MM.1S (cell line): ENCODE results near the gene PSMA2.

Experiments
- DNase-seq: peaks from one replicate; pipeline ENCODE4 v3.0.0-alpha.2; 2015
- H2AFZ ChIP-seq: fragments of 300-600 bp; sonication (generic); 2 replicates; pipeline ENCODE4 v1.6.0; 2016; ENCODE audit warnings: antibody characterized with exemption, low read length
- H3F3A ChIP-seq: fragments of 300-600 bp; sonication (generic); 2 replicates; pipeline ENCODE4 v1.6.1; 2016; ENCODE audit warnings: mild to moderate bottlenecking, antibody characterized with exemption, low read length, moderate library complexity, mixed read lengths; ENCODE audit not compliant: insufficient read depth
- H3K27ac ChIP-seq: fragments of 300-600 bp; sonication (generic); 2 replicates; pipeline ENCODE4 v1.5.1; 2016; ENCODE audit warnings: mild to moderate bottlenecking, low read length
- H3K27me3 ChIP-seq: fragments of 300-600 bp; sonication (generic); replicated peaks from 2 replicates; pipeline ENCODE4 v1.6.0; 2016; ENCODE audit warnings: low read length; ENCODE audit not compliant: insufficient read depth
- H3K36me3 ChIP-seq: fragments of 300-600 bp; sonication (generic); replicated peaks from 2 replicates; pipeline ENCODE4 v1.6.1; 2016; ENCODE audit warnings: mild to moderate bottlenecking, low read length, mixed read lengths; ENCODE audit not compliant: insufficient read depth
- H3K4me1 ChIP-seq: fragments of 300-600 bp; sonication (generic); 2 replicates; pipeline ENCODE4 v1.6.1; 2016; ENCODE audit warnings: low read length, mixed read lengths
- H3K4me2 ChIP-seq: fragments of 300-600 bp; sonication (generic); 2 replicates; pipeline ENCODE4 v1.6.0; 2016; ENCODE audit warnings: low read depth, low read length
- H3K4me3 ChIP-seq: fragments of 300-600 bp; sonication (generic); 2 replicates; pipeline ENCODE4 v1.5.1; 2016; ENCODE audit warnings: low read length, mixed read lengths
- H3K79me2 ChIP-seq: fragments of 300-600 bp; sonication (generic); 2 replicates; pipeline ENCODE4 v1.6.1; 2016; ENCODE audit warnings: mixed run types, low read length, mixed read lengths
- H3K9ac ChIP-seq: fragments of 300-600 bp; sonication (generic); 2 replicates; pipeline ENCODE4 v1.6.1; 2016; ENCODE audit warnings: low read length, mixed read lengths
- H3K9me2 ChIP-seq: fragments of 300-600 bp; sonication (generic); replicated peaks from 2 replicates; pipeline ENCODE4 v1.6.1; 2016; ENCODE audit warnings: mild to moderate bottlenecking, low read length, mixed read lengths; ENCODE audit not compliant: insufficient read depth
- H3K9me3 ChIP-seq: fragments of 300-600 bp; sonication (generic); replicated peaks from 2 replicates; pipeline ENCODE4 v1.6.1; 2016; ENCODE audit warnings: mild to moderate bottlenecking, low read length, mixed read lengths; ENCODE audit not compliant: insufficient read depth
- H4K20me1 ChIP-seq: fragments of 300-600 bp; sonication (generic); 2 replicates; pipeline ENCODE4 v1.6.1; 2016; ENCODE audit warnings: mild to moderate bottlenecking, low read length, moderate library complexity, mixed read lengths; ENCODE audit not compliant: insufficient read depth
- EZH2 ChIP-seq: fragments of 300-600 bp; sonication (generic); optimal IDR thresholded peaks from 2 replicates; pipeline ENCODE3; 2017; ENCODE audit warnings: low read depth, mild to moderate bottlenecking, antibody characterized with exemption, low read length, mixed read lengths
- EZH2phosphoT487 ChIP-seq: fragments of 300-600 bp; sonication (generic); IDR thresholded peaks from 2 replicates; pipeline ENCODE4 v1.6.1; 2018; ENCODE audit warnings: antibody characterized with exemption, low read length
- TF ChIP-seq, protein P1 (sequence below): fragments of 300-600 bp; sonication (generic); IDR thresholded peaks from 2 replicates; pipeline ENCODE4 v1.5.1; 2016; ENCODE audit warnings: antibody characterized with exemption, low read length, mixed read lengths

The PSMA2 gene

GRCh38 chr7:42925630-42926029, 6.3 kb downstream of the PSMA2 start:
- no peak overlapping the region for H3K9ac ChIP-seq
- H3F3A ChIP-seq = no peaks in the 10 kb centered on the region
- no peak for TF ChIP-seq EZH2
- TF ChIP-seq, protein P1, sequence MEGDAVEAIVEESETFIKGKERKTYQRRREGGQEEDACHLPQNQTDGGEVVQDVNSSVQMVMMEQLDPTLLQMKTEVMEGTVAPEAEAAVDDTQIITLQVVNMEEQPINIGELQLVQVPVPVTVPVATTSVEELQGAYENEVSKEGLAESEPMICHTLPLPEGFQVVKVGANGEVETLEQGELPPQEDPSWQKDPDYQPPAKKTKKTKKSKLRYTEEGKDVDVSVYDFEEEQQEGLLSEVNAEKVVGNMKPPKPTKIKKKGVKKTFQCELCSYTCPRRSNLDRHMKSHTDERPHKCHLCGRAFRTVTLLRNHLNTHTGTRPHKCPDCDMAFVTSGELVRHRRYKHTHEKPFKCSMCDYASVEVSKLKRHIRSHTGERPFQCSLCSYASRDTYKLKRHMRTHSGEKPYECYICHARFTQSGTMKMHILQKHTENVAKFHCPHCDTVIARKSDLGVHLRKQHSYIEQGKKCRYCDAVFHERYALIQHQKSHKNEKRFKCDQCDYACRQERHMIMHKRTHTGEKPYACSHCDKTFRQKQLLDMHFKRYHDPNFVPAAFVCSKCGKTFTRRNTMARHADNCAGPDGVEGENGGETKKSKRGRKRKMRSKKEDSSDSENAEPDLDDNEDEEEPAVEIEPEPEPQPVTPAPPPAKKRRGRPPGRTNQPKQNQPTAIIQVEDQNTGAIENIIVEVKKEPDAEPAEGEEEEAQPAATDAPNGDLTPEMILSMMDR = no peak
- no peak for TF ChIP-seq EZH2phosphoT487
- DNase-seq = no peak
- H3K9me2 ChIP-seq = no peaks in the 10 kb centered on the region
- H3K36me3 ChIP-seq = peaks cover 41% of the 10 kb centered on the region
- H4K20me1 ChIP-seq = peaks cover 28% of the 10 kb centered on the region
- no peak overlapping the region for H3K27ac ChIP-seq
- H3K4me1 ChIP-seq = peaks cover 40% of the 10 kb centered on the region
- no peak overlapping the region for H3K4me3 ChIP-seq
- no peaks in the 10 kb centered on the region for H3K27me3 ChIP-seq
- H2AFZ ChIP-seq = no peak overlapping the region
- no peak overlapping the region for H3K4me2 ChIP-seq
- H3K79me2 ChIP-seq = peaks cover 92% of the 10 kb centered on the region
- no peaks in the 10 kb centered on the region for H3K9me3 ChIP-seq

DNA sequence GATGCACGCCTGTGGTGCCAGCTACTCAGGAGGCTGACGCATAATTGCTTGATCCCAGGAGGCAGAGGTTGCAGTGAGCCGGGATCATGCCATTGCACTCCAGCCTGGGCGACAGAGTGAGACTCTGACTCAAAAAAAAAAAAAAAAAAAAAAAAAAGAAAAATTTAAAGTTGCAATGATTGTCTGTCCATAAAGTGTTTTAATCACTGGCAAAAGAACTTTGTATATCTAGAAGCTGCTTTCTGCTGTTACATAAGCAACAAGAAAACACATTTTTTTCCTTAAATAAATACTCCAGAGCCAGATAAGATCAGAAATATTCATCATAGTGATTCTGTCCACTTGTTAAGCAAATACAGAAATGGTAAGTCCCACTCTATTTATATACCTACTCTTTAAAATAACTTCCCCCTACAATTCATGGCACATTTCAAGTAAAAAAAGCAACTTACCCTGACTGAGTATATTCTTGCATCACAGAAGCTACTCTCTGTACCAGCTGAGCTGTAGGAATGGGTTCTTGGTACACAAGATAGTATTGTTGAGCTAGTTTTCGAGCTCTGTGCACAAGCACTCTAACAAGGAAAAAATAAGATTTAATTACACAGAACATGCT, 7.6 kb downstream of the PSMA2 start:
- peaks cover 35% of the 10 kb centered on the region for H3K4me1 ChIP-seq
- H3K9ac ChIP-seq = no peak overlapping the region
- TF ChIP-seq EZH2 (no peak), EZH2phosphoT487 (no peak)
- TF ChIP-seq, protein P1 = no peak
- H3K27me3 ChIP-seq = no peaks in the 10 kb centered on the region
- no peaks in the 10 kb centered on the region for H3K9me2 ChIP-seq
- H3K36me3 ChIP-seq = peaks cover 50% of the 10 kb centered on the region
- H3K4me2 ChIP-seq = 0 out of 2 replicates have a peak overlapping the region, but pooled peaks have one; percentile 3
- no peaks in the 10 kb centered on the region for H3F3A ChIP-seq
- no peak for DNase-seq
- H3K79me2 ChIP-seq = peaks cover 88% of the 10 kb centered on the region
- H4K20me1 ChIP-seq = peaks cover 15% of the 10 kb centered on the region
- H3K27ac ChIP-seq = no peak overlapping the region
- no peak overlapping the region for H3K4me3 ChIP-seq
- no peak overlapping the region for H2AFZ ChIP-seq
- H3K9me3 ChIP-seq = no peaks in the 10 kb centered on the region

GRCh38 chr7:42922017-42922753, 9.8 kb downstream of the PSMA2 start:
- no peaks in the 10 kb centered on the region for H3F3A ChIP-seq
- peaks cover 21% of the 10 kb centered on the region for H3K4me1 ChIP-seq
- H3K4me3 ChIP-seq = no peak overlapping the region
- no peaks in the 10 kb centered on the region for H3K9me3 ChIP-seq
- no peak overlapping the region for H3K9ac ChIP-seq
- no peak overlapping the region for H2AFZ ChIP-seq
- H4K20me1 ChIP-seq = no peaks in the 10 kb centered on the region; the same call in 1 of the 2 replicates
- TF ChIP-seq EZH2 (no peak), EZH2phosphoT487 (no peak)
- TF ChIP-seq, protein P1 = no peak
- H3K36me3 ChIP-seq = peaks cover 50% of the 10 kb centered on the region
- no peak for DNase-seq
- H3K9me2 ChIP-seq = no peaks in the 10 kb centered on the region
- H3K4me2 ChIP-seq = no peak overlapping the region
- peaks cover 73% of the 10 kb centered on the region for H3K79me2 ChIP-seq
- H3K27ac ChIP-seq = no peak overlapping the region
- no peaks in the 10 kb centered on the region for H3K27me3 ChIP-seq
